Endothelial cell (in vitro differentiated cells): ENCODE measurements around the gene FBXL7. TPM values are rescaled to one million over a fixed set of nuclear protein-coding genes. Genes with fewer than 3 reads are reported as not detected.
A peak's percentile ranks its signal among the peaks of the same experiment; 100 is the strongest.

Experiments
- DNase-seq: peaks from one replicate; pipeline ENCODE4 v3.0.0; 2021; ENCODE audit warnings: low spot score
- H3K27ac Mint-ChIP-seq: one replicate; pipeline ENCODE4 v1.8.0; 2021; ENCODE audit warnings: mixed read lengths, inconsistent platforms; ENCODE audit not compliant: unreplicated experiment
- H3K27me3 Mint-ChIP-seq: one replicate; pipeline ENCODE4 v1.8.0; 2021; ENCODE audit warnings: mild to moderate bottlenecking, moderate library complexity, mixed read lengths, inconsistent platforms; ENCODE audit not compliant: unreplicated experiment
- H3K36me3 Mint-ChIP-seq: one replicate; pipeline ENCODE4 v1.8.0; 2021; ENCODE audit warnings: mild to moderate bottlenecking, low read depth, mixed read lengths, inconsistent platforms; ENCODE audit not compliant: unreplicated experiment
- H3K4me1 Mint-ChIP-seq: one replicate; pipeline ENCODE4 v1.8.0; 2021; ENCODE audit warnings: mild to moderate bottlenecking, mixed read lengths, inconsistent platforms; ENCODE audit not compliant: unreplicated experiment
- H3K4me3 Mint-ChIP-seq: one replicate; pipeline ENCODE4 v1.8.0; 2021; ENCODE audit warnings: mild to moderate bottlenecking, mixed read lengths, inconsistent platforms; ENCODE audit not compliant: unreplicated experiment
- H3K9me3 Mint-ChIP-seq: one replicate; pipeline ENCODE4 v1.8.0; 2021; ENCODE audit warnings: mixed read lengths, inconsistent platforms; ENCODE audit not compliant: unreplicated experiment
- CTCF ChIP-seq: fragments of 200-600 bp; sonication (generic); IDR thresholded peaks from one replicate; pipeline ENCODE4 v1.5.0; 2021; ENCODE audit warnings: antibody characterized with exemption; ENCODE audit not compliant: unreplicated experiment
- total RNA-seq: library from RNA; stranded (reverse); fragmentation: NEBNext Ultra II Directional; extraction: Animal tissue kit (Norgen Biotek cat#: 25700); gene quantifications from one replicate; pipeline ENCODE4 v1.2.1, GENCODE V29; 2021; ENCODE audit not compliant: unreplicated experiment

Gene FBXL7
- total RNA-seq, 1 donor from 2014 or later, result 63.8 TPM

DNA sequence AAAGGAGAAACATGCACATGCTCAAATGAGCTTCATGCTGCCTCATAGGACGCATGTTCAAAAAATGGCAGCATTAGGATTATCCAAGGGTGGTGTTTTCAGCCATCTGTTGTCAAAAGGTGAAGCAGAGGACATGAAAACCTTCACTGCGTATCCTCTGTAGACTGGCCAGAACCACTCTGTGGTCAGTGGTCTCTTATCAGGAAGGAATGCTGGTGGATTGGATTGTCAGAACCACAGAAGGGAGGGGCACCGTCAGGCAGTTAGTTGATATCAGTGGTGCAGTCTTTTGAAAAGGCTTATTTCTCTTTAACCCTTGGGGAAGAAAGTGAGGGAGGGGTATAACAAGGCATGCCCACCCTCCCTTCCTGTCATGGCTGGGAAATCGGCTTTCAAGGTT lies 100.1 kb downstream of the FBXL7 start:
- no peak overlapping the region for H3K27ac Mint-ChIP-seq
- TF ChIP-seq CTCF, result no peak
- H3K36me3 Mint-ChIP-seq, result peaks cover 20% of the 10 kb centered on the region
- no peak for DNase-seq
- no peak overlapping the region for H3K4me3 Mint-ChIP-seq
- no peaks in the 10 kb centered on the region for H3K27me3 Mint-ChIP-seq
- H3K9me3 Mint-ChIP-seq, result no peaks in the 10 kb centered on the region
- H3K4me1 Mint-ChIP-seq, result peaks cover 11% of the 10 kb centered on the region

DNA sequence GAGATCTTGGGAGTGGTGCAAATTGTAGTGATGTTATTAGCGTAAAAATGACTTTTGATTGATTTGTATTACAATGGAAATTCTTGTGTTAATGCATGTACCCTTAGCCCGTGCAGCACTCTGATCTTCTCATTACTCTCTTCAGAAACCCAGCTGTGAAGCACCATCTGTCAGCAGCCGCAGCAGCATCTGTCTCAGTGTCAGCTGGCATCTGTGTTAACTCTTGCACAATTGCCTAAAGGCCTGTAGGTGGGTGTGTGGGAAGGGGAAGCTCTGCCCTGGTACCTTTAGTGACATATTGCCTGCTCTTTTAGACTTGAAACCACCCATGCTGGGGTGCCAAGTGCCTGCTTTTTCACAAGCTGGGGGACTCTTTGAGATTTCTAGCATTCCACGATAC lies 101.3 kb downstream of the FBXL7 start:
- peaks cover 21% of the 10 kb centered on the region for H3K4me1 Mint-ChIP-seq
- H3K9me3 Mint-ChIP-seq, result no peaks in the 10 kb centered on the region
- H3K27me3 Mint-ChIP-seq, result no peaks in the 10 kb centered on the region
- H3K36me3 Mint-ChIP-seq, result peaks cover 21% of the 10 kb centered on the region
- no peak overlapping the region for H3K27ac Mint-ChIP-seq
- DNase-seq, result no peak
- no peak for TF ChIP-seq CTCF
- H3K4me3 Mint-ChIP-seq, result no peak overlapping the region

DNA sequence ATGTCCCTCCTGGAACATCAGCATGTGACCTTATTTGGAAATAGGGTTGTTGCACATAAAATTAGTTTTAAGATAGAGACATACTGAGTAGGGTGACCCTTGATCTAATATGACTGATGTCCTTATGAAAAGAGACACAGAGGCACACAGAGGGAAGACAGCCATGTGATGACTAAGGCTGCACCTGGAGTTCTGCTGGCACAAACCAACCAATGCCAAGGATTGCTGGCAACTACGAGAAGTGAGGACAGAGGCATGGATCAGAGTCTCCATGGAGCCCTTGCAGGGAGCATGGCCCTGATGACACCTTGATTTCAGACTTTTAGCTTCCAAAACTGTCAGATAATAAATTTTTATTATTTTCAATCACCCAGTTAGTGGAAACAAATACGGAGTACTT lies 101.9 kb downstream of the FBXL7 start:
- no peak overlapping the region for H3K27ac Mint-ChIP-seq
- H3K36me3 Mint-ChIP-seq, result peaks cover 21% of the 10 kb centered on the region
- H3K9me3 Mint-ChIP-seq, result no peaks in the 10 kb centered on the region
- H3K27me3 Mint-ChIP-seq, result no peaks in the 10 kb centered on the region
- H3K4me3 Mint-ChIP-seq, result no peak overlapping the region
- peaks cover 24% of the 10 kb centered on the region for H3K4me1 Mint-ChIP-seq
- TF ChIP-seq CTCF, result no peak
- no peak for DNase-seq

GRCh38 chr5:15604986-15605385 lies 105.0 kb downstream of the FBXL7 start:
- no peak for TF ChIP-seq CTCF
- no peaks in the 10 kb centered on the region for H3K9me3 Mint-ChIP-seq
- peaks cover 21% of the 10 kb centered on the region for H3K36me3 Mint-ChIP-seq
- H3K4me3 Mint-ChIP-seq, result no peak overlapping the region
- H3K4me1 Mint-ChIP-seq, result peaks cover 54% of the 10 kb centered on the region
- no peak for DNase-seq
- peaks cover 2% of the 10 kb centered on the region for H3K27me3 Mint-ChIP-seq
- H3K27ac Mint-ChIP-seq, result peak overlapping the region; percentile 24

DNA sequence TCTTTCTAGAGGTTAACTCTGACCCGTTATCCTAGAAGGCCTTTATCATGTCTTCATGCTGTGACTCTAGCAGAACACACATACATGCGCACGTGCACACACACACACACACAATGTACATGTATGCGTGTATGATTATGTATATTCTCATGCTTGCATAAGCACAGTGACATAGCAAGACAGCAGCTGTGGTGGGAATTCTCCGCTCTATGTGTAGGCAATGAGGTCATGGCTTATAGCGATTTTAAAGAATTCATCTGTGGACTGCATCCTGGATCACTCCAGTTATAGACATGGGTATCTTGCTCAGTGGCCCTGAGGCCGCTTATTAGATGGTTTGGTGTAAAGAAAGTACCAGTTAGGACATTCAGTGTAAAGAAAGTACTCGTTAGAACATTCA lies 106.2 kb downstream of the FBXL7 start:
- Mint-ChIP-seq H3K27ac (peak overlapping the region; percentile 96), H3K4me3 (peak overlapping the region; percentile 79), H3K36me3 (peaks cover 25% of the 10 kb centered on the region), H3K27me3 (peaks cover 2% of the 10 kb centered on the region), H3K9me3 (no peaks in the 10 kb centered on the region), H3K4me1 (peaks cover 66% of the 10 kb centered on the region)
- no peak for DNase-seq
- no peak for TF ChIP-seq CTCF
